ENCODE results near the gene RAB11FIP4.
"Not testable (repeated sequence)": the region's sequence is repeated elsewhere in the genome, so short reads cannot be mapped to it uniquely, and the experiment has no call there.

The RAB11FIP4 gene

GRCh38 chr17:31431852-31432658 is 40.6 kb downstream of the RAB11FIP4 start:
- Histone ChIP-seq H3K4me3 (ENCODE audit: low read length) (no peak overlapping the region), H3K4me1 (ENCODE audit: control insufficient read depth, insufficient read depth, low read length) (peaks cover 16% of the 10 kb centered on the region), H3K9me3 (ENCODE audit: control insufficient read depth, low read length) (no peaks in the 10 kb centered on the region), H3K36me3 (ENCODE audit: control insufficient read depth, insufficient read depth, low read length) (no peaks in the 10 kb centered on the region), H3K9ac (ENCODE audit: low read length) (no peak overlapping the region), H3K27me3 (ENCODE audit: control insufficient read depth, insufficient read depth, low read length) (peaks cover 11% of the 10 kb centered on the region)

- Histone ChIP-seq H3K27me3 (ENCODE audit: control insufficient read depth, insufficient read depth, low read length) (peaks cover 6% of the 10 kb centered on the region), H3K9me3 (ENCODE audit: control insufficient read depth, low read length) (no peaks in the 10 kb centered on the region), H3K4me1 (ENCODE audit: control insufficient read depth, insufficient read depth, low read length) (peaks cover 20% of the 10 kb centered on the region), H3K4me3 (ENCODE audit: low read length) (no peak overlapping the region), H3K9ac (ENCODE audit: low read length) (no peak overlapping the region), H3K36me3 (ENCODE audit: control insufficient read depth, insufficient read depth, low read length) (no peaks in the 10 kb centered on the region)
Measured at GRCh38 chr17:31433091-31433790, 41.8 kb downstream of the RAB11FIP4 start.

GRCh38 chr17:31433811-31434726 is 42.6 kb downstream of the RAB11FIP4 start:
- Histone ChIP-seq H3K9me3 (ENCODE audit: control insufficient read depth, low read length) (no peaks in the 10 kb centered on the region), H3K9ac (ENCODE audit: low read length) (no peak overlapping the region), H3K36me3 (ENCODE audit: control insufficient read depth, insufficient read depth, low read length) (no peaks in the 10 kb centered on the region), H3K4me1 (ENCODE audit: control insufficient read depth, insufficient read depth, low read length) (peaks cover 20% of the 10 kb centered on the region), H3K4me3 (ENCODE audit: low read length) (no peak overlapping the region), H3K27me3 (ENCODE audit: control insufficient read depth, insufficient read depth, low read length) (peaks cover 9% of the 10 kb centered on the region)

DNA sequence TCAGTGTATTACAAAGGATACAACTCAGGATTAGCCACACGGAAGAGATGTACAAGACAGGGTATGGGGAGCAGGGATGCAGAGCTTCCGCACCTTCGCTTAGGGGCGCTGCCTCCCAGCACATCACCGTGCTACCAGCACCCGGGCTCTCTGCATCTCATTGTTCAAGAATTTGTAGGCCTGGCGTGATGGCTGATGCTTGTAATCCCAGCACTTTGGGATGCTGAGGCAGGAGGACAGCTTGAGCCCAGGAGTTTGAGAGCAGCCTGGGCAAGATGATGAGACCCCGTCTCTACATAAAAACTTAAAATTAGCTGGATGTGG is 43.2 kb downstream of the RAB11FIP4 start:
- Histone ChIP-seq H3K9ac (ENCODE audit: low read length) (no peak overlapping the region), H3K9me3 (ENCODE audit: control insufficient read depth, low read length) (no peaks in the 10 kb centered on the region), H3K4me1 (ENCODE audit: control insufficient read depth, insufficient read depth, low read length) (peaks cover 20% of the 10 kb centered on the region), H3K27me3 (ENCODE audit: control insufficient read depth, insufficient read depth, low read length) (peaks cover 9% of the 10 kb centered on the region), H3K4me3 (ENCODE audit: low read length) (no peak overlapping the region), H3K36me3 (ENCODE audit: control insufficient read depth, insufficient read depth, low read length) (no peaks in the 10 kb centered on the region)

DNA sequence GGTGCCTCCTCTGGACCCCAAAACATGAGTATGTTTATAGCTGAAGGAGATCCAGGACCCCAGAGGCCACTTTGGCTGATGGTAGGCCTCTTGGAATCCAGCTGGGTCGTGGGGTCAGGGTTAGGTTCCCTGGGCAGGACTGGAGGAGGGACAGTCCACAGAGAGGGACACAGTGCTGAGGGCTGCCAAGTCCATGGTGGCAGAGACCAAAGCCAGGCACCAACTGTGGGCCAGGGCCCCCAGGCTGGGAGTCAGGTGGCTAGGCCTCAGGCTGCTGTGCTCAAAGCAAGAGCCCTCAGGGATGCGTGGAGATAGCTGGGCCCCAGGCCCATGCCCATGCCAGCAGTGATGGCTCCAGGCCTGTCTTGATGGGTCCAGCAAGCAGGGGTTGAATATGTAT is 44.1 kb downstream of the RAB11FIP4 start:
- Histone ChIP-seq H3K36me3 (ENCODE audit: control insufficient read depth, insufficient read depth, low read length) (no peaks in the 10 kb centered on the region), H3K27me3 (ENCODE audit: control insufficient read depth, insufficient read depth, low read length) (peaks cover 9% of the 10 kb centered on the region), H3K4me1 (ENCODE audit: control insufficient read depth, insufficient read depth, low read length) (peaks cover 20% of the 10 kb centered on the region), H3K9ac (ENCODE audit: low read length) (no peak overlapping the region), H3K4me3 (ENCODE audit: low read length) (no peak overlapping the region), H3K9me3 (ENCODE audit: control insufficient read depth, low read length) (no peaks in the 10 kb centered on the region)

- Histone ChIP-seq H3K9ac (ENCODE audit: low read length) (no peak overlapping the region), H3K4me3 (ENCODE audit: low read length) (no peak overlapping the region)
Measured at GRCh38 chr17:31437720-31438400, 46.4 kb downstream of the RAB11FIP4 start.

GRCh38 chr17:31439716-31440115 is 48.2 kb downstream of the RAB11FIP4 start:
- Histone ChIP-seq H3K4me1 (ENCODE audit: control insufficient read depth, insufficient read depth, low read length) (peaks cover 10% of the 10 kb centered on the region), H3K9ac (ENCODE audit: low read length) (no peak overlapping the region), H3K27me3 (ENCODE audit: control insufficient read depth, insufficient read depth, low read length) (peaks cover 3% of the 10 kb centered on the region), H3K36me3 (ENCODE audit: control insufficient read depth, insufficient read depth, low read length) (no peaks in the 10 kb centered on the region), H3K4me3 (ENCODE audit: low read length) (no peak overlapping the region), H3K9me3 (ENCODE audit: control insufficient read depth, low read length) (no peaks in the 10 kb centered on the region)

More at GRCh38 chr17:31437720-31438400, 46.4 kb downstream of the RAB11FIP4 start:
- Histone ChIP-seq H3K4me1 (ENCODE audit: control insufficient read depth, insufficient read depth, low read length) (peaks cover 10% of the 10 kb centered on the region), H3K36me3 (ENCODE audit: control insufficient read depth, insufficient read depth, low read length) (no peaks in the 10 kb centered on the region), H3K27me3 (ENCODE audit: control insufficient read depth, insufficient read depth, low read length) (peaks cover 3% of the 10 kb centered on the region), H3K9me3 (ENCODE audit: control insufficient read depth, low read length) (no peaks in the 10 kb centered on the region)

DNA sequence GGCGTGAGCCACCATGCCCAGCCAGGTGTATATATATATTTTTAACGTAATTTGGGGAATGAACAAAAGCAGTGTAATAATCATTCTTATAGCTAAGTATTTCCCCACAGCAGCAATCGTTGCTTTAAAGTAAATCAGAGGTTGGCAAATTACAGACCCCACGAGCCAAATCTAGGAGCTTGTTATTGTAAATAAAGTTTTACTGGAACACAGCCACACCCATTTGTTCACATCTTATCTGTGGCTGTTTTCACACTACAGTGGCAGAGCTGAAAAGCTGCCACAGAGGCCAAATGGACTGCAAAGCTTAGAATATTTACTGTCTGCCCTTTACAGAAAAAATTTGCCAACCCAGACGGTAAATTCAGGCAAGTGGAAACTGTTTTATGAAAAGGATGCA is 50.8 kb downstream of the RAB11FIP4 start:
- Histone ChIP-seq H3K4me1 (ENCODE audit: control insufficient read depth, insufficient read depth, low read length) (peaks cover 6% of the 10 kb centered on the region), H3K9me3 (ENCODE audit: control insufficient read depth, low read length) (no peaks in the 10 kb centered on the region), H3K9ac (ENCODE audit: low read length) (no peak overlapping the region)

GRCh38 chr17:31442856-31443255 is 51.4 kb downstream of the RAB11FIP4 start:
- H3K4me3 ChIP-seq (ENCODE audit: low read length); H3K9ac ChIP-seq (ENCODE audit: low read length); H3K27me3 ChIP-seq (ENCODE audit: control insufficient read depth, insufficient read depth, low read length); H3K4me1 ChIP-seq (ENCODE audit: control insufficient read depth, insufficient read depth, low read length); H3K9me3 ChIP-seq (ENCODE audit: control insufficient read depth, low read length); H3K36me3 ChIP-seq (ENCODE audit: control insufficient read depth, insufficient read depth, low read length): not testable (repeated sequence)

More for the DNA sequence above, 50.8 kb downstream of the RAB11FIP4 start:
- Histone ChIP-seq H3K27me3 (ENCODE audit: control insufficient read depth, insufficient read depth, low read length) (peaks cover 3% of the 10 kb centered on the region), H3K36me3 (ENCODE audit: control insufficient read depth, insufficient read depth, low read length) (no peaks in the 10 kb centered on the region), H3K4me3 (ENCODE audit: low read length) (no peak overlapping the region)

- Histone ChIP-seq H3K9ac (ENCODE audit: low read length) (no peak overlapping the region), H3K4me1 (ENCODE audit: control insufficient read depth, insufficient read depth, low read length) (peaks cover 4% of the 10 kb centered on the region), H3K36me3 (ENCODE audit: control insufficient read depth, insufficient read depth, low read length) (no peaks in the 10 kb centered on the region), H3K27me3 (ENCODE audit: control insufficient read depth, insufficient read depth, low read length) (peaks cover 1% of the 10 kb centered on the region), H3K4me3 (ENCODE audit: low read length) (no peak overlapping the region), H3K9me3 (ENCODE audit: control insufficient read depth, low read length) (no peaks in the 10 kb centered on the region)
Measured at GRCh38 chr17:31443386-31443785, 51.9 kb downstream of the RAB11FIP4 start.

DNA sequence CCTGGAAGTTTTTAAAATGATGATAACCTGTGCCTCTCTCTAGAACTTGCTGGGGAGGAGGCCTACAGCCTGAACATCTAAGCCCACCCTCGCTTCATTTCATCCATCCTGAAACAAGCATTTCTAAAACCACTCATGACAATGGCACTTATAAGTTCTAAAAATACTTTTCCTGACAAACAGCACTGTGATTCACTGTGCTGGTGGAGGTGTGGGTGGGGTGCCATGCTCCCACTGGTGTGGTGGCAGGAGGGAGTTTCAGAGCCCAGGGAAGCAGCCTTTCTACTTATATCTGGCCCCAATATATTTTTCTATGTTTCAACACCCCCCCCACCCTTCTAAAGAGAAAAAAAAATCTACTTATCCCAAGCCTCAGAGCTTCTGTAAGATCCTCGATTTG is 52.6 kb downstream of the RAB11FIP4 start:
- Histone ChIP-seq H3K9ac (ENCODE audit: low read length) (no peak overlapping the region), H3K4me1 (ENCODE audit: control insufficient read depth, insufficient read depth, low read length) (peaks cover 4% of the 10 kb centered on the region), H3K27me3 (ENCODE audit: control insufficient read depth, insufficient read depth, low read length) (no peaks in the 10 kb centered on the region), H3K9me3 (ENCODE audit: control insufficient read depth, low read length) (no peaks in the 10 kb centered on the region), H3K4me3 (ENCODE audit: low read length) (no peak overlapping the region), H3K36me3 (ENCODE audit: control insufficient read depth, insufficient read depth, low read length) (no peaks in the 10 kb centered on the region)
